Choroid plexus epithelial cell (primary cell): Measurements from ENCODE around the gene TREM2.
"Not testable (repeated sequence)": the region's sequence is repeated elsewhere in the genome, so short reads cannot be mapped to it uniquely, and the experiment has no call there.

Source experiments
- DNase-seq: peaks from one replicate; pipeline ENCODE4 v3.0.0-alpha.2; 2010; ENCODE audit warnings: low read depth
- H3K4me3 ChIP-seq: 2 replicates; pipeline ENCODE4 v1.5.1; 2011; ENCODE audit warnings: low read depth, mild to moderate bottlenecking, control low read depth, low read length, moderate library complexity
- TF ChIP-seq, protein P1 (sequence below): conservative IDR thresholded peaks from 2 replicates; pipeline ENCODE4 v1.5.1; 2011; ENCODE audit warnings: low read depth, mild to moderate bottlenecking, control low read depth, inconsistent platforms, low read length, moderate library complexity

TREM2 gene

DNA sequence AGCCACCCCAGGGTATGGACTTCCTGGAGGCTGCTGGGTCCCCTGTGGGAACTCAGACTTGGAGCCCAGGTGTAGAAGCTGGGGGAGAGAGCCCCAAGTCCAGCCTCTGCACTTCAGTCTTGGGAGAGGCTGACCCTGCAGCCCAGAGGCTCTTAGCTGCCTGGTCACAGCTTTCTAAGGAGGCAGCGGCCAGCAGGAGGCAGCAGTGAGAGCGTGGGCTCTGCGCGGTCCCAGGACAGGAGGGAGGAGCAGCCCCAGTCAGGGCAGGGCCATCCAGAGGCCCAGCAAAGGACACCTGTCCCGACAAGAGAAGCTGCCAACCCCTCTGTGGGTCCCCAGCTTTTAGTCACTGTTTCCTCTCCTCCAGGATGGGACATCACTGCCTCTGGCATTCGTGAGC, 28.7 kb upstream of the TREM2 start:
- no peak overlapping the region for H3K4me3 ChIP-seq
- TF ChIP-seq, protein P1, sequence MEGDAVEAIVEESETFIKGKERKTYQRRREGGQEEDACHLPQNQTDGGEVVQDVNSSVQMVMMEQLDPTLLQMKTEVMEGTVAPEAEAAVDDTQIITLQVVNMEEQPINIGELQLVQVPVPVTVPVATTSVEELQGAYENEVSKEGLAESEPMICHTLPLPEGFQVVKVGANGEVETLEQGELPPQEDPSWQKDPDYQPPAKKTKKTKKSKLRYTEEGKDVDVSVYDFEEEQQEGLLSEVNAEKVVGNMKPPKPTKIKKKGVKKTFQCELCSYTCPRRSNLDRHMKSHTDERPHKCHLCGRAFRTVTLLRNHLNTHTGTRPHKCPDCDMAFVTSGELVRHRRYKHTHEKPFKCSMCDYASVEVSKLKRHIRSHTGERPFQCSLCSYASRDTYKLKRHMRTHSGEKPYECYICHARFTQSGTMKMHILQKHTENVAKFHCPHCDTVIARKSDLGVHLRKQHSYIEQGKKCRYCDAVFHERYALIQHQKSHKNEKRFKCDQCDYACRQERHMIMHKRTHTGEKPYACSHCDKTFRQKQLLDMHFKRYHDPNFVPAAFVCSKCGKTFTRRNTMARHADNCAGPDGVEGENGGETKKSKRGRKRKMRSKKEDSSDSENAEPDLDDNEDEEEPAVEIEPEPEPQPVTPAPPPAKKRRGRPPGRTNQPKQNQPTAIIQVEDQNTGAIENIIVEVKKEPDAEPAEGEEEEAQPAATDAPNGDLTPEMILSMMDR, result peak; percentile 55
- DNase-seq, result peak; percentile 18

DNA sequence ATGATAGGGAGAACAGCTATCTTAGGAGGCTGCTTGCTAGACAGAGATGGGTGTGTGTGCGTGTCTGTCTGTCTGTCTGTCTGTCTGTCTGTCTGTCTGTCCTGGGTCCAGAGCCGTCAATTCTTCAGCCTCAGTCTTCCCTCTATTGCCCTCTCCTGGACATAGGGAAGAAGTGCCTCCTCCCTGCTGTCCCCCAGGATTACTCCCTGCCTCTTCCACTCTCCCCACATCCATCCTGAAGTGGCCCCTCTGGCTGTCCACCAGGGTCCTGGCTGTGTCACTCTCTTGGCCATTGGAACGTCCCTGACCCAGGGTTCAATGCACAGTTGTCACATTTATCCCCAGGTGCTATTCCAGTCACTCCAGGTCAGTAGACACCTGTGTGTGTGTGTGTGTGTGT, 27.9 kb upstream of the TREM2 start:
- no peak for DNase-seq
- no peak overlapping the region for H3K4me3 ChIP-seq
- TF ChIP-seq, protein P1, result no peak

DNA sequence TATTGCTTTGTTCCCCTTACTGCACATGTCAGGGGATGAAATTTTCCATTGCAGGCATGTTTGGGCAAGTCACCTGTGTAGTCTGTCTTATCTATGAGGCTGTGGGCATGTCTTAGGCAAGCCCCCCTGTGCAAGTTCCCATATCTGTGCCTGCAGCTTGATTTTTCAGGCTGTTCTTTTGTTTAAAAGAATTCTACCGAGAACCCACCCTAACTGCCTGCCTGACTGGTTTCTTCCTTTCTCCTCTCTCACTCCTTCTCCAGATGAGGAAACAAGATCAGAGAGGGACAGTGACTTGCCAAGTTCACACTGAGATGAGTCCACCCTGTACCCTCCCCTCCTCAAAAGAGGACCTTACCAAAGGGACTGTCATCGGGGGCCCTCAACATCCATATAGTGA, 27.1 kb upstream of the TREM2 start:
- no peak overlapping the region for H3K4me3 ChIP-seq
- no peak for DNase-seq
- TF ChIP-seq, protein P1, result no peak

DNA sequence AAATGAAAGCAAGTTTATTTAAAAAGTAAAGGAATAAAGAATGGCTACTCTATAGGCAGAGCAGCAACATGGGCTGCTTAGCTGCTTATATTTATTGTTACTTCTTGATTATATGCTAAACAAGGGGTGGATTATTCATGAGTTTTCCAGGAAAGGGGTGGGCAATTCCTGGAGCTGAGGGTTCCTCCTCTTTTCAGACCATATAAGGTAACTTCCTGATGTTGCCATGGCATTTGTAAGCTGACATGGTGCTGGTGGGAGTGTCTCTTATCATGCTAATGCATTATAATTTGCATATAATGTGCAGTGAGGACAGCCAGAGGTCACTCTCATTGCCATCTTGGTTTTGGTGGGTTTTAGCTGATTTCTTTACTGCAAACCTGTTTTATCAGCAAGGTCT, 26.1 kb upstream of the TREM2 start:
- H3K4me3 ChIP-seq, DNase-seq: not testable (repeated sequence)

DNA sequence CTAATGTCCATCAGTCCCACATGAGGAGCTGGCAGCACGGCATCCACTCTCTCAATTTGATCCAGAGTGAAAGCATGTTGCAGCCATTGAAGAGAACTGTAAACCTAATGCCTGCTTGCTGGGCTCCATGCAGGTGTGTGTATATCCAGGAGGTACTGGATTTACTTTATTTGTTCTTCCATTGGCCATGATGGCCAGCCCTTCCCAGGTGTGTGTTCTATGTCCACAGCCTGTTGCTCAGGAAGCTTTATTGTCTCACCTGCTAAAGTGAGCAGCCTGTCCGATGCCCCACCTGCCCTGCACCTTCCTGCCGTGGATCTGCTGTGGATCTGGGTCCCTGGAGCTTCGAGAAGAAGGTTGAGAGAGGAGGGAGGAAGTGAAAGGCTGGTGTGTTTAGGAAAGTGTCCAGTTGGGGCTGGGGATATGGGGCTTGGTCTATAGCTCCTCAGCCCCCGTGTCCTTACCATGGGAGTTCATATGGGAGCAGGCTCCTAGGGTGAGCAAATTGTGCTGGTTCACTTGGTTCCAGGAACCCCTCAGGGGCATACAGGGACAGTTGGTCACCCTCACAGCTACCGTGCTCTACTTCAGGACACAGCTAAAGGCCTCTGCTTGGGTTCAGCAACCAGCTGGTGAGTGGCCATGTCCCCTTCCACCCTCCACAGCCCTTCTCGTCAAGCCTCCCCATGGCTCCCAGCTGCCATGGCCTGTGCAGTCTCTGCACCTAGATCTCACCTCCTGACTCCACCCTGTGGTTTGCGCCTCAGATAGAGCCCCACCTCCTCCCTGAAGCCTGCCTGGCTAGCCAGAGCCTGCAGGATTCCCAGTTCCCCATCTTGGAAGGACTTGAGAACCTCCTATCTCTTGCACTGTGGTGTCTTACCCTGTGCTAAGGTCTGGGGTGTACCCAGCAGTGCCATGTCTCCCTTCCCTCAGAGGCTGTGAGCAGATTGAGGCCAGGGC, 25.3 kb upstream of the TREM2 start:
- no peak overlapping the region for H3K4me3 ChIP-seq
- DNase-seq, result no peak
- TF ChIP-seq, protein P1, result no peak

DNA sequence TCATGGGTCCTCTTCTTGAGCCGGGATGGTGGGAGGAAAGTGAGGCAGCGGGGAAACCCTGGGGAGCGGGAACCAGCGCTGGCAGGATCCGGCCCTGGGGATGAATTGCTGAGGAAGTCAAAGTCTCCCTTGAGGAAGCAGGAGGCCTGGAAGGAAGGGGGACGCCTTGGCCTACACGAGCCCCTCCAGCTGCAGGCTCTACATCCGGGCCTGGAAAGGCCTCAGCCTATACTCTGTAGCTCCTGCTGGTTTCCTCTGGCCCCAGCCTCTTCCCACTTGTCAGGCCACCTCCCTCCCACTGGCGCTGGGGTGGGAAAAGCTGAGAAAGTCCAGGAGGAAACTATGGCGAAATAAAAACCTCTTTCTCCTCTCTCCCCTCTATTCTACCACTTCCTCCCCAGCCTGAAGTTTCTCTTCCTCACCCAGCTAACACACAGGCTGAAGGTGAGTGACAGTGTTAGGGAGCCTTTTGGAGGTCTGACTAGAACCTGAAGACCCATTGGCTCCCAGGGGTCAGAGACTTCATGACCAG, 23.2 kb upstream of the TREM2 start:
- H3K4me3 ChIP-seq, result no peak overlapping the region
- no peak for DNase-seq
- TF ChIP-seq, protein P1, result no peak

DNA sequence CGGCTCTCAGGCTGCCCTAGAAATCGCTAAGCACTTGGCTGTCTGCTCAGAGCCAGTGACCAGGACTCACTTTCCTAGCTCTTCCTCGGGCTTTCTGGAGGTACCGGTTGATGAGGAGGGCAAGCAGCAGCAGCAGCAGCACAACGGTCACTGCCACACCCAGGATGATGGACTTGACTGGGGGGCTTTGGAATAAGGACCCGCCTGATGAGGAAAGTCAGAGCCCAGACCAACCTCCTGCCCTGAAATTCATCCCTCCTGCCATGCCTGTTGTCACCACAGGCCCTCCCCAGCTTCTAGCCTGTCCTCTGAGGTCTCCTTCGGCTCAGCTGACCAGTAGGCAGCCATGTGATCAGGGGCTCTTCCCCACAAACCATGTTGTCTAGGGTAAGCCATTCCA, 21.8 kb upstream of the TREM2 start:
- H3K4me3 ChIP-seq, result no peak overlapping the region
- no peak for DNase-seq
- TF ChIP-seq, protein P1, result no peak
